HCT116 (cell line): Measurements from ENCODE around the gene INAVA.

Experiments used
- CEBPB ChIP-seq: IDR thresholded peaks from 2 replicates; pipeline ENCODE4 v1.6.1; 2012; ENCODE audit warnings: low read depth
- ELF1 ChIP-seq: IDR thresholded peaks from 2 replicates; pipeline ENCODE4 v1.6.1; 2012; ENCODE audit warnings: low read depth, borderline replicate concordance
- EZH2 ChIP-seq: fragments of 200-600 bp; sonication (generic); IDR thresholded peaks from 2 replicates; pipeline ENCODE4 v1.6.1; 2017; ENCODE audit warnings: antibody characterized with exemption, mixed run types
- EZH2phosphoT487 ChIP-seq: fragments of 200-600 bp; IDR thresholded peaks from 2 replicates; pipeline ENCODE4 v1.6.1; 2018; ENCODE audit warnings: antibody characterized with exemption, borderline replicate concordance
- POLR2A ChIP-seq: IDR thresholded peaks from 2 replicates; pipeline ENCODE4 v1.7.0; 2011; ENCODE audit warnings: borderline replicate concordance; ENCODE audit not compliant: insufficient read depth, insufficient read length; ENCODE audit errors: extremely low read depth
- RAD21 ChIP-seq: IDR thresholded peaks from 2 replicates; pipeline ENCODE4 v1.6.1; 2012; ENCODE audit warnings: low read depth, mild to moderate bottlenecking
- SIN3A ChIP-seq: IDR thresholded peaks from 2 replicates; pipeline ENCODE4 v1.6.1; 2012; ENCODE audit warnings: low read depth
- TCF7L2 ChIP-seq: IDR thresholded peaks from 2 replicates; pipeline ENCODE4 v1.7.0; 2011; ENCODE audit warnings: borderline replicate concordance, inconsistent platforms; ENCODE audit not compliant: insufficient read depth, insufficient read length; ENCODE audit errors: extremely low read depth
- ZBTB33 ChIP-seq: IDR thresholded peaks from 2 replicates; pipeline ENCODE4 v1.6.1; 2011; ENCODE audit warnings: mild to moderate bottlenecking, low read length, moderate library complexity; ENCODE audit not compliant: insufficient replicate concordance; ENCODE audit errors: extremely low read depth
- ZNF274 ChIP-seq: fragments of 200-500 bp; sonication (Bioruptor generic); IDR thresholded peaks from 2 replicates; pipeline ENCODE4 v1.6.1; 2014; ENCODE audit warnings: mild to moderate bottlenecking, low read depth, low read length, inconsistent platforms
- TF ChIP-seq, protein P1 (sequence below): IDR thresholded peaks from 2 replicates; pipeline ENCODE4 v1.6.1; 2012
- TF ChIP-seq, protein P2 (sequence below), 3 experiments: fragments of 200-600 bp in 1 of 3; sonication (generic) in 1 of 3; IDR thresholded peaks in 2 of 3; conservative IDR thresholded peaks in 1 of 3; 2 replicates each; pipeline ENCODE4 v1.5.1; 2012 to 2017; ENCODE audit warnings: low read depth in 2 of 3, low read length in 2 of 3, antibody characterized with exemption in 1 of 3, borderline replicate concordance in 1 of 3, control low read depth in 1 of 3, mild to moderate bottlenecking in 1 of 3, mixed read lengths in 1 of 3, mixed run types in 1 of 3, moderate library complexity in 1 of 3; ENCODE audit not compliant: insufficient read depth in 1 of 3
- TF ChIP-seq, protein P3 (sequence below): IDR thresholded peaks from 2 replicates; pipeline ENCODE4 v1.6.1; 2012; ENCODE audit warnings: low read depth
- TF ChIP-seq, protein P4 (sequence below): IDR thresholded peaks from 2 replicates; pipeline ENCODE4 v1.6.1; 2012

GRCh38 chr1:200931776-200932175 lies 37.1 kb downstream of the INAVA start:
- TF ChIP-seq, protein P1, sequence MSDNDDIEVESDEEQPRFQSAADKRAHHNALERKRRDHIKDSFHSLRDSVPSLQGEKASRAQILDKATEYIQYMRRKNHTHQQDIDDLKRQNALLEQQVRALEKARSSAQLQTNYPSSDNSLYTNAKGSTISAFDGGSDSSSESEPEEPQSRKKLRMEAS: no peak
- TF ChIP-seq ZBTB33 (no peak), POLR2A (no peak), ZNF274 (no peak), CEBPB (no peak), RAD21 (no peak), TCF7L2 (no peak), EZH2phosphoT487 (no peak), ELF1 (no peak), EZH2 (no peak), SIN3A (no peak)
- TF ChIP-seq, protein P2, sequence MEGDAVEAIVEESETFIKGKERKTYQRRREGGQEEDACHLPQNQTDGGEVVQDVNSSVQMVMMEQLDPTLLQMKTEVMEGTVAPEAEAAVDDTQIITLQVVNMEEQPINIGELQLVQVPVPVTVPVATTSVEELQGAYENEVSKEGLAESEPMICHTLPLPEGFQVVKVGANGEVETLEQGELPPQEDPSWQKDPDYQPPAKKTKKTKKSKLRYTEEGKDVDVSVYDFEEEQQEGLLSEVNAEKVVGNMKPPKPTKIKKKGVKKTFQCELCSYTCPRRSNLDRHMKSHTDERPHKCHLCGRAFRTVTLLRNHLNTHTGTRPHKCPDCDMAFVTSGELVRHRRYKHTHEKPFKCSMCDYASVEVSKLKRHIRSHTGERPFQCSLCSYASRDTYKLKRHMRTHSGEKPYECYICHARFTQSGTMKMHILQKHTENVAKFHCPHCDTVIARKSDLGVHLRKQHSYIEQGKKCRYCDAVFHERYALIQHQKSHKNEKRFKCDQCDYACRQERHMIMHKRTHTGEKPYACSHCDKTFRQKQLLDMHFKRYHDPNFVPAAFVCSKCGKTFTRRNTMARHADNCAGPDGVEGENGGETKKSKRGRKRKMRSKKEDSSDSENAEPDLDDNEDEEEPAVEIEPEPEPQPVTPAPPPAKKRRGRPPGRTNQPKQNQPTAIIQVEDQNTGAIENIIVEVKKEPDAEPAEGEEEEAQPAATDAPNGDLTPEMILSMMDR (IDR thresholded peaks at IDR 0.05 in 2 of 3, conservative IDR thresholded peaks at IDR 0.05 in 1 of 3; ENCODE audit: borderline replicate concordance in 1 of 3, insufficient read depth in 1 of 3, low read depth in 2 of 3, low read length in 2 of 3): no peak
- TF ChIP-seq, protein P3, sequence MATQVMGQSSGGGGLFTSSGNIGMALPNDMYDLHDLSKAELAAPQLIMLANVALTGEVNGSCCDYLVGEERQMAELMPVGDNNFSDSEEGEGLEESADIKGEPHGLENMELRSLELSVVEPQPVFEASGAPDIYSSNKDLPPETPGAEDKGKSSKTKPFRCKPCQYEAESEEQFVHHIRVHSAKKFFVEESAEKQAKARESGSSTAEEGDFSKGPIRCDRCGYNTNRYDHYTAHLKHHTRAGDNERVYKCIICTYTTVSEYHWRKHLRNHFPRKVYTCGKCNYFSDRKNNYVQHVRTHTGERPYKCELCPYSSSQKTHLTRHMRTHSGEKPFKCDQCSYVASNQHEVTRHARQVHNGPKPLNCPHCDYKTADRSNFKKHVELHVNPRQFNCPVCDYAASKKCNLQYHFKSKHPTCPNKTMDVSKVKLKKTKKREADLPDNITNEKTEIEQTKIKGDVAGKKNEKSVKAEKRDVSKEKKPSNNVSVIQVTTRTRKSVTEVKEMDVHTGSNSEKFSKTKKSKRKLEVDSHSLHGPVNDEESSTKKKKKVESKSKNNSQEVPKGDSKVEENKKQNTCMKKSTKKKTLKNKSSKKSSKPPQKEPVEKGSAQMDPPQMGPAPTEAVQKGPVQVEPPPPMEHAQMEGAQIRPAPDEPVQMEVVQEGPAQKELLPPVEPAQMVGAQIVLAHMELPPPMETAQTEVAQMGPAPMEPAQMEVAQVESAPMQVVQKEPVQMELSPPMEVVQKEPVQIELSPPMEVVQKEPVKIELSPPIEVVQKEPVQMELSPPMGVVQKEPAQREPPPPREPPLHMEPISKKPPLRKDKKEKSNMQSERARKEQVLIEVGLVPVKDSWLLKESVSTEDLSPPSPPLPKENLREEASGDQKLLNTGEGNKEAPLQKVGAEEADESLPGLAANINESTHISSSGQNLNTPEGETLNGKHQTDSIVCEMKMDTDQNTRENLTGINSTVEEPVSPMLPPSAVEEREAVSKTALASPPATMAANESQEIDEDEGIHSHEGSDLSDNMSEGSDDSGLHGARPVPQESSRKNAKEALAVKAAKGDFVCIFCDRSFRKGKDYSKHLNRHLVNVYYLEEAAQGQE: no peak
- TF ChIP-seq, protein P4, sequence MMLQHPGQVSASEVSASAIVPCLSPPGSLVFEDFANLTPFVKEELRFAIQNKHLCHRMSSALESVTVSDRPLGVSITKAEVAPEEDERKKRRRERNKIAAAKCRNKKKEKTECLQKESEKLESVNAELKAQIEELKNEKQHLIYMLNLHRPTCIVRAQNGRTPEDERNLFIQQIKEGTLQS: no peak
